Hematopoietic multipotent progenitor cell treated with erythropoietin and hydrocortisone succinate and interleukin-3 and kit ligand, for 15 days (in vitro differentiated cells): ENCODE data around the gene PLAAT3.
A peak's percentile ranks its signal among the peaks of the same experiment; 100 is the strongest.
"Not testable (repeated sequence)": the region's sequence is repeated elsewhere in the genome, so short reads cannot be mapped to it uniquely, and the experiment has no call there.

Source experiments
- DNase-seq: peaks from one replicate; pipeline ENCODE4 v3.0.0-alpha.2; 2015; ENCODE audit warnings: low spot score

PLAAT3 gene

DNA sequence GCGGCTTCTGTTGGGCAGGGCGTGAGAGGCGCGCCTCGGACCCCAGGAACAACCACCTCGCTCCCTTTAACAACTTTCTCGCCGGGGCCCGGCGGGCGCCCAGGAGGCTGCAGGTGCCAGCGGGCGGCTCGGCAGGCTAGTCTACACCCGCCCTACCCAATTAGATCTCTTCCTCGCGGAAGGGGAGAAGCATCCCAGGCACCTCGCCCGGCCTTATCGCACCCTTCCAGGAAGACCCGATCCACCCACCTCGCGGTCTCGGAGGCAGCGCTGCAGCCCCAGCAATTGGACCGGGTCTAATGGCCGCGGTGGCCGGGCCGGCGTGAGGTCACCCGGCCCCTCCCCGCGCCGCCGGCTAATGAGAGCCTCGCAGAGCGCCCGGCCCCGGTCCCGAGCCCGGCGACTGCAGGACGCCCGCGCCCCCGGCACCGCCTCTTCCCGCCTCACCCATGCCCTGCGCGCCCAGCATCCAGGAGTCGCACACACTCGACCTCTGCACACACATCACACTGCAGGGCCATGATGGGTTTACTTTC lies at the start of gene PLAAT3:
TSS of gene PLAAT3 (minus strand) at position 298 of the 536 bp plus-strand sequence. CDS start 419 bp downstream, outside the sequence.
- DNase-seq = peak; percentile 60

DNA sequence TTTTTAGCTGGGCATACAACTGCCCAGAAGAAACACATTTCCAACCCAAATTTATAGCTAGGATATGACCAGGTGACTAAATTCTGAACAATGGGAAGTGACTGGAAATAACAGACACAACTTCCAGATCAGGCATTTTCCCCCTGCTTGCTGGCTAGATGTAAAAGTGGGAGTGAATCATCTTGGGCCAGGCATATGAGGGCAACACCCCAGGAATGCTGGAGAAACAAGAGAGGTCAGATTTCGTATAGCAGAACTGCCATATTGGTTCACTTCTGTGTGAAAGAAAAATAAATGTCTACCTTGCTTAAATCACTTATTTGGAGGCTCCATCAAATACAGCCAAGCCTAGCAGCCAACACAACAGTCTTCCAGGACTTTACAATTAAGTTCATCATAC lies 49.6 kb upstream of the PLAAT3 start:
- DNase-seq = no peak

DNA sequence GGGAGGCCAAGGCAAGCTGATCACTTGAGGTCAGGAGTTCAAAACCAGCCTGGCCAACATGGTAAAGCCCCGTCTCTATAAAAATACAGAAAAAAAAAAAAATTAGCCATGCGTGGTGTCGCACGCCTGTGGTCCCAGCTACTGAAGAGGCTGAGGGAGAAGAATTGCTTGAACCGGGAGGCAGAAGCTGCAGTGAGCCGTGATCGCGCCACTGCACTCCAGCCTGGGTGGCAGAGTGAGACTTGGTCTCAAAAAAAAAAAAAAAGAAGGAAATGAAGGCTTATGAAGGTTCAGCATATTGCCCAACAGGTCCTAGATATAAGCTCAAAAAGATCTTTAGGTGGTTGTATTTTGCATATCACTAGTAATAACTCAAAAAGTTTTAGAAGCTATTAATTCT lies 46.7 kb upstream of the PLAAT3 start:
- DNase-seq = no peak

DNA sequence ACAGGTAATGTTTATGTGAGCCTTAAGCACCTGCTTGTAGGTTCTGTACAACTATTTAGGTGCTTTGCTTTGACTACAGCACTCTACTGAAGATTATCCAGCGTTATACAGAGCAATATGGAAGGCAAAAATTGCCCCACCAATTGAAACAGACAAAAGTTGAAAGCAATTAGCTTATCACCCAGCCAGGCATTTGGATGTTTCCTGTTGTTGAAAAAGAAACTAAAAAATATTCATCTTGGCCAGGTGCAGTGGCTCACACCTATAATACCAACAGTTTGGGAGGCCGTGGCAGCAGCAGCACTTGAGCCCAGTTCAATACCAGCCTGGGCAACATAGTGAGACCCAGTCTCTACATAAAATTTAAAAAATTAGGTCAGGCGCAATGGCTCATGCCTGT lies 38.4 kb upstream of the PLAAT3 start:
- DNase-seq = no peak

DNA sequence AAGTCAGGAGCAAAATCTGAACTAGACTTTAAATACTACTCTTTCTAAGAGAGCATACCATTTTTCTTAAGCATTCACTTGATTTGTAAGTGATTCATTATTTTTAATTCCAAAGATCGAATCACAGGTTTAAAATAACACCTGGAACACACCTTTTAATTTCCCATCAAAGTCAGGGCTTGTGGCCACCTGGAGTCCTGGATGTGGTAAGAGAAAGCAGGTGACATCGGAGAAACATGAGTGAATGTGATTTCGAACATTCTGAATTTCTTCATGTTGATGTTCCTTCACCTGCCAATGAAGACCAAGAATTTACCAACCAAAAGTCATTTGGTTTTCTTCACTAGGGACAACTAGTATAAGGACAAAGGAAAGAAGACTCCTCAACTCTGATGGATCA lies 29.0 kb upstream of the PLAAT3 start:
- DNase-seq = no peak

DNA sequence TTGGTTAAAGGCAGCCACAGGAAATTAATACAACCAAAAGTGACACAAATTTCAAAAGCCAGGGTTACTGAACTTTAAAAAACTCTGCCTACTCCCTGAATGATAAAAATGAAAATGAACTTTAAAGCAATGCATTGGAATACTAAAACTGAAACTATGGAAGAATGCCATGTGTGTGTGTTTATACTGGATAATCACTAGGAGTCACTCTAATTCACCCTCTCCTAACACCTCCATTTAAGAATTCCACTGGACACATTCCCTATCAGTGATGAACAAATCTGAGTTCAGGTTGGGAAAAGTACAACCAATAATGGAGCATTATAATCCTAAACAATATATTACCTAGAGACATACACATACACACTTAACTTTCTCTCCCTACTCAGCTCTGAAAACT lies 27.5 kb upstream of the PLAAT3 start:
- DNase-seq = no peak

DNA sequence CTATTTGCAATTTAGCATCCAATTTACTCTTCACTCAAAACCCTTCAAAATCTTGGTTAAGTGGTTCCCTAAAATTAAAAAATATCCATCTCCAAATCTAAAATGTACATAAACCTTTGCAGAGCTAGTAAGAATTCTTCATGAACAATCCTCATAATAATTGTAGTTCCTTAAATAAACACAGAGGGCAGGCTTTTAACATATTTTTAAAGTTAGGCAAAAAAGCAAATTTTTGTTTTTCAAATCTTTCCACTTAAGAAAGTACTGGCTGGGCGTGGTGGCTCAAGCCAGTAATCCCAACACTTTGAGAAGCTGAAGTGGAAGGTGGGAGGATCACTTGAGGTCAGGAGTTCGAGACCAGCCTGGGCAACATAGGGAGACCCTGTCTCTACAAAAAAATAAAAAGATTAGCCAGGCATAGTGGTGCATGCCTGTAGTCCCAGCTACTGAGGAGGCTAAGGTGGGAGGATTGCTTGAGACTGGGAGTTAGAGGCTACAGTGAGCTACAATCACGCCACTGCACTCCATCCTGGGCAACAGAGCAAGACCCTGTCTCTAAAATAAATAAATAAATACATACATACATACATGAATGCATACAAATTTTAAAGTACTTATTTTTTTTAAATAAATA lies 25.1 kb upstream of the PLAAT3 start:
- peak; percentile 38 for DNase-seq

DNA sequence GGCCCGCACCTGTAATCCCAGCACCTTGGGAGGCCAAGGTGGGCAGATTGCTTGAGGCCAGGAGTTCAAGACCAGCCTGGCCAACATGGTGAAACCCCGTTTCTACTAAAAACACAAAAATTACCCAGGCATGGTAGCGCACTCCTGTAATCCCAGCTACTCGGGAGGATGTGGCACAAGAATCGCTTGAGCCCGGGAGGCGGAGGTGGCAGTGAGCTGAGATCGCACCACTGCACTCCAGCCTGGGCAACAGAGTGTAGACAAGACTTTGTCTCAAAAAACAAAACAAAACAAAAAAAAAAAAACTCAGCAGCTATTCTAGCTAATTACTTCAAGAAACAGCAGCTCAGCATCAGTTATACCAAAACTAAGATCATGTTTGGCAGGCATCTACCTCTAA lies 24.2 kb upstream of the PLAAT3 start:
- not testable (repeated sequence) for DNase-seq

DNA sequence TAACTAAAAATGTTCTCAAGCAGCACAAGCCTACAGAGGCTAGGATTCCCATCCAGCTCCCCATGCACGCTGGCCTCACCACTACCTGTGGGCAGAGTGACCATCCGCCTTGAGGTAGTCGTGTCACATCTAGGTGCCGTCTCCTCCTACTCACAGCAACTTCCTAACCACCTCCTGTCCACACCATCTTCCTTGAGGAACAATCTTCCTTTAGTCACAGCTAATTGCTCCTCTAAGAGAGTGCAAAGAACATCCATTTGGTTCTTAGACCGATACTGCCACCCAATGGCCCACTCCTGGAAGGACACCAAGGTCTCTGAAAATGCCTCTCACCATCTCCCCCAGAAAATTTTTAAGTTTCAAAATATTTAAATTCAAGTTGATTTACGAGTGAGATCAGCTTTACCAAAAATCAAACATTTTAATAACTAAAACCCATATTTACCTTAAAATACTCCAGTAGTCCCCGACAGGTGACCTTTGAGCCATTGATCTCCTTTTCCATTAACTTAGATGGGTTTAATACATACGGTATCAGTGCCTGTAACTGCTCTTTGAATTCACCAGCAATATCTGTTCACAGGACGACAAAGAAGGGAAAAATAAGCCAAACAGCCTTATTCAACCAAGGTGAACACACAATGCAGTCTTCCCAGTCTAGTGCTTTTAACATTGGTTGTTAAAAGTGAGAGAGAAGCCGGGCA lies 21.7 kb upstream of the PLAAT3 start:
- peak; percentile 67 for DNase-seq

DNA sequence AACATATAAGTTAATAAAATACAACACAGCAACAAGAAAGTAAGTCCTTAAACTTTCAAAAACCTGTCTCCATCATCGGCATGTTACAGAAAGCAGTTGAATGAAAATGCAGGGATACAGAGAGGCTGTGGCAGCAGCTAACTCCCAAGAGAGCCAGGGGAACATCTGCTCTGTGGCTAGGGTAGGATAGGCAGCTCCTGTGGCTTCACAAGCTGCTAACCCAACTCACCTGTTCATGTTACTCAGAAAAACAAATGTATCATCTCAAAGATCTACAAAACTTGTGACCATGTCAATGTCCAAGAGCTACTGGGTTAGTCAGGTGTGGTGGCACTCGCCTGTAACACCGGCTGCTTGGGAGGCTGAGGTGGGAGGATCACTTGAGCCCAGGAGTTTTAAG lies 15.2 kb upstream of the PLAAT3 start:
- no peak for DNase-seq

DNA sequence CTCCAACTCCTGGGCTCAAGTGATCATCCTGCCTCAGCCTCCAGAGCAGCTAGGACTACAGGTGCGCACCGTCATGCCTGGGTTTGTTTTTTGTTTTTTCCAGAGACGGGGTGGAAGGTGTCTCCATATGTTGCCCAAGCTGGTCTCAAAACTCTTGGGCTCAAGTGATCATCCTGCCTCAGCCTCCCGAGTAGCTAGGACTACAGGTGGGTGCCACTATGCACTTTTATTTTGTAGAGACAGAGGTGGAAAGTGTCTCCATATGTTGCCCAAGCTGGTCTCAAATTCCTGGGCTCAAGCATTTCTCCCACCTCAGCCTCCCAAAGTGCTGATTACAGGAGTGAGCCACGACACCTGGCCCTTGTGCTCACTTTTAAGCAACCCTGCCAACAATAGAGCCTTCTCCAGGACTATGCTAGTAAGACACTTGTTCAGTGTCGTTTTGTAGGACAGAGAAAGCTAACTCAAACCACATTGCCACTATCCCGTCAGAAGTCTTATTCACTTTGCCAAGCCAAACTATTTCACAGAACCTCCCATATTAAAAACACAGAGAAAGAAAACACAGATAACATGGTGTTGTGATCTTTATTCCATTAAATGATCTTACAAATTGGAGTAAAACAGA lies 9.4 kb upstream of the PLAAT3 start:
- no peak for DNase-seq

DNA sequence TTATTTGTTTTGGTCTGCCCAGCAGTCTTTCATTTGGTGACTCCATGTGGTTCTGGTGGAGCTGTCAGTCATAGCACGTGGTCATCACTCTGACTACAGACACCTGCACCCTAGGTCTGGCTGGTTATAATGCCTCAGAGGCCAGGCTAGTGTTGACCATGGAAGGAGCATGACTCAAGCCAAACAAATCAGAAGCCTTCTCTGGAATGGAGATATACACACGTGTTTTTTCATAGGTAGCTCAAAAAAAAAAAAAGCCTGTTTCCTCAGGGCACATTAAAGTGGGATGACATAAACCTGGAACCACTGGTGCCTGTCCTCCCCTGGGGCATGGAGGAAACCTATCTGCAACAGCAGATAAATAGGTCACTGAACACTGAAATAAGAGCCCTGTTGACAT lies 8.1 kb upstream of the PLAAT3 start:
- DNase-seq = no peak

DNA sequence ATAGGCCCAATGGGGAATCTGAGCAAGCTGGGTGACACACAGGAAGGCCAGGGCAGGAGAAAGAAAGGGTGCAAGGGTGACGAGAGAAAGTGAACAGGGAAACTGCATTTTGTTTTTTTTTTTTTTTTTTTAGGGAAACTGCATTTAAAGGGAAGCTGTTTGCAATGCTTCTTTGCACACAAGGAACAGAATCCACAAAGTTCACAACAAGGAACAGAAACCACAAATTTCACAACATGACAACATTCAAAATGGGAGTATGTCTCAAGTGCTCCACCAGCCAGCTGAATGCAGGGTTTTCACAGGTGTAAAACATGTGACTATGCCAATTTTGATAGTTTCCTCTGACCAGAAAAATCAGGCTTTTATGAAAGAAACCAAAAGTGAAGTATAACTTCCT lies 6.8 kb upstream of the PLAAT3 start:
- DNase-seq = no peak

DNA sequence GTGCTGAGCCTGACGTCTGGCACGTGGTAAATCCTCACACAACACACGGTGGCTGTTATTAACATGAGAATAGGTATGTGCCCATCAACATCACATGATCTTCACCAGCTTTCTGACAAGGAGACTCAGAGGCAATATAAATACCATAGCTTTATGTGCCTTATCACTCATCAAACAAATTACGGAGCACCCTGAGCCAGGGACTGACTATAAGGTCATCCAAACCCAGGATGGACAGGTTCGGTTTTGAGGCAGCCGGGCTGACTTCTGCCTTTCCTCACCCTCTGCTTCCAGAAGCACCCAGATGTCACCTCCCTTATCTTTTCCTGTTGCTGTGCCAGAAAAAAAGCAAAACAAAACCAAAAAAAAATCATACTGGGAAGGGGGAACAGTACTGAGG lies 5.7 kb upstream of the PLAAT3 start:
- DNase-seq = no peak

DNA sequence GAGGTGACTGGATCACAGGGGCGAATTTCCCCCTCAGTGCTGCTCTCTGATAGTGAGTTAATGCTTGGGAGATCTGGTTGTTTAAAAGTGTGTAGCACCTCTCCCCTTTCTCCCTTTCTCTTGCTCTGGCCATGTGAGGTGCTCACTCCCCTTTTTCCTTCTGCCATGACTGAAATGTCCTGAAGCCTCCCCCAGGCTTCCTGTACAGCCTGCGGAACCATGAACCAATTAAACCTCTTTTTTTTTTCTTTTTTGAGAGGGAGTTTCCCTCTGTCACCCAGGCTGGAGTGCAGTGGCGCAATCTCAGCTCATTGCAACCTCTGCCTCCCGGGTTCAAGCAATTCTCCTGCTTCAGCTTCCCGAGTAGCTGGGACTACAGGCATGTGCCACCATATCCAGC lies 3.5 kb upstream of the PLAAT3 start:
- not testable (repeated sequence) for DNase-seq

DNA sequence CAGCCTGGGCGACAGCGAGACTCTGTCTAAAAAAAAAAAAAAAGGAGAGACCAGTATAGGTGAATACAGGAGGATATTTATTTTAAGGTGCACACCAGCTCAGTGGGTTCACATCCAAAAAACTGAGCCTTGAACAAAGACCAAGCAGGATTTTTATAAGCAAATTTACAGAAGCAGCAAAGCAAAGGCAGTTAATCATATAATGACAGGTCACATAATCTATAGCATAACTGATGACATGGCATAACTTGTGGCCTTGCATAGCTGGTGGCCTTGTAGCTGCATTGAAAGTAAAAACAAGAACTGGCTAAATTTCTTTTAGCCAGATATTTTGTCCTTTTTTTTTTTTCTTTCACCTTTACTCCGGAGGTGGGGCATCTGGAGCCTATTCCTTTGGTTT lies 2.7 kb upstream of the PLAAT3 start:
- no peak for DNase-seq

DNA sequence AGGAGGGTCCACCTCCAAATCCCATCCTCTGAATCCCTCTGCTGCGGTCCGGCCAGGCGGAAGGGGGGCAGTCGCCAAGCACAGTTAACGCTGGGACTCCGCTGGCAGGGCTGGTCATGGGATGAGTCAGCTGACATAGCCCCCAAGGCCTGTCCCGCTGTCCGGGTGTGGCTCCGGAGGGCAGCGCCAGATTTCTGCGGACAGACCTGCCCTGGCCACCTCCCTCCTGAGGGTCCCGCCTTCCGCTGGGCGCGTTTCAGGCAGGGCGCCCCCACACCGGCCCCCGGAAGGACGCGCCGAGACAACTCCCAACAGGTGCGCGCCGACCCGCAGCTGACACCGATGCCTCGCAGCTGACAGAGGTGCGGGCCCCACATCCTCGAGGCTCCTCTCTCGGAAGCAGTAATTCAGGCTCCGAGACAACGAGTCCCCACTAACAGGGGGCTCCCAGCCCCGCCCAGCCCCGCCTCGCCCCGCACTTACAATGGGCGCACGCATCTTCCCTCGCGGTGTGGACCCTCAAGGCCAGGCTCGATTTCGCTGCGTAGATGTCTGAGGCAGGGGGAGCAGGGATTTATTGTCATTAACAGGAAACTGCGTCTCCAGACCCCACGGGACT lies 607 bp downstream of the PLAAT3 start:
- DNase-seq = no peak

DNA sequence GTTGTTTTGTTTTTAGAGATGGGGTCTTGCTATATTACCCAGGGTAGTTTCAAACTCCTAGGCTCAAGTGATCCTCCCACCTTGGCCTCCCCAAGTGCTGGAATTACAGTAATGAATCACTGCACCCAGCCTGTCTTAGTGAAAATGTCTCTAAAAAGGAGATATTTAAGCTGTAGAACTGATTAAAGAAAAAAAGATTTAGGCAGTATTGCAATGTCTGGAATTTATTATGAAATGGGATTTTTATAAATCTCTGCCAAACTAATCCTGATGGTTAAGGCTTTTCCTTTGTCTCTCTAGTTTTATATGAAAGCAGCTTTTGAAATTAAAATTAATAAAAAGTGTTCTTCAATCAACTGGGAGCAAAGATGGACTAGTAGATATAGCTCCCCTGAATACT lies 2.1 kb downstream of the PLAAT3 start:
- no peak for DNase-seq

DNA sequence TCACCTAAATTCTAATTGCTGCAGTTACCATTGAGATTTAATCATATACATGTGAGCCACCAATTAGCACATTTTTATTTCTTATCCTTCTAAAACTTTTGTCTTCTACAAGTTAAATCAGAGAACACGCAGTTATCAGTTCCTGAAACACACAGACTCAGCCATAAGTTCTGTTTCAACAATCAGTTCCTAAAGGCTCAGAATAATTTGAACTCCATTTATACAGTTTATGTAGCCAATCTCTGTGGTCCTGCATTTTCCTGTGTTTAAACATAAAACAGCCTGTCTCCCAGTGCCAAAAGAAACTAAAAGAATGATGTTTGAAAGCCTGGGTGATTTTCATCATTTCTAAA lies 2.9 kb downstream of the PLAAT3 start:
- DNase-seq = no peak

DNA sequence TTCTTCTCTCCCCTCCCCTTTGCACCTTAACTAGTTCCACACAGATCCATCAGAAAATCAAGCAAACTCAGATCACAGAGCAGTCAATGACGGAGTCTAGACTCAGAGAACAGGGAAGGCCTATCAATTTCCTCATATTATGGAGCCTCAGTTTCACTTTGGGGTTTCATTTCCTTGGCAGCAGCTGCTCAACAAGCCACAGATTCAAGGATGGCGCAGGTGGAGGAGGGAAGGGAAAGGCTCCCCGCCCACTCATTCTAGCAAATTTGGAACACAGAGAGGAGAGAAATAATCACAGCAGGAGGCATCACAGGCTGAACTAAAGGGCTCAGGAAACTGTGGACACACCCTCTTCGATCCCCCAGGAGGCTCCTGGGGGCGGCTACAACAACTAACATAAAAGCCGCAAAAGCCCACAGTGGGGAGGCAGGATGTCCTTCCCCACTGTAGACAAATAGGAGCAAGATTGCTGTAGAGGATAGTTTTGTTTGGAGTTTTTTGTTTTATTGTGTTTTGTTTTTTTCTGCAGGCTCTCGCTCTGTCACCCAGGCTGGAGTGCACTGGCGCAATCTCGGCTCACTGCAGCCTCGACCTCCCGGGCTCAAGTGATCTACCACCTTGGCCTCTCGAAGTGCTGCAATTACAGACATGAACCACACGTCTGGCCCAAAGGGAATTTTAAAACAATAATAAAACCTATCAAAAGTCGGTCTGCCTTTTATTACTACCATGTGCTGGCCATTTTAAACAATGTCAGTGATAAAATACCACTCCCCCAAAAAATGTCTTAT lies 3.4 kb downstream of the PLAAT3 start:
- no peak for DNase-seq

DNA sequence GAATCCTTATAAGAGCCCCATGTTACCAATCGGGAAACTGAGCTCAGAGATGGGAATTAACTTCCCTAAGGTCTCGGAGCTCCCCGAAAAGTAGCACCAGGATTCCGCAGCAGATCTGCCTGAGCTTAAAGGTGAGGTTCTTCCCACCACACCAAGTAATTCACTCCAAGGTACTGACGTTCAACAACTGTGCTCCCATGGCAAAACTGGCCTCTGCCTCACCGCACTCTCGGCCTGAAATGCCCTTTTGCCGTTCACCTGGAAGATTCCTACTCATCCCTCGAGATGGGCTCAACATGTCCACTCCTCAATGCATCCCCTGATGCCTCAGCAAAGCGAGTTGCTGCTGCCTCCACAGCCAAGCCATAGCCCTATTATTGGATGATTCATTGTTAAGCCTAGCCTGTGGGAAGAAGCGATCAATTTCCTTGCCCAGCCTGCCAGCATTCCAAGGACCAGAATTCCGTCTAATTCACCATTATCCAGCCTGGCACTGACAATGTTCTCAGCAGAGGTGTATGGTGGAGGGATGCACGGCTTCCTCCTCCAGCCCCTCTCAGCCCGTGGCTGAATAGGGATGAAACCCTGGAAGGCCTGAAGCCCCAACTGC lies 4.2 kb downstream of the PLAAT3 start:
- DNase-seq = no peak

DNA sequence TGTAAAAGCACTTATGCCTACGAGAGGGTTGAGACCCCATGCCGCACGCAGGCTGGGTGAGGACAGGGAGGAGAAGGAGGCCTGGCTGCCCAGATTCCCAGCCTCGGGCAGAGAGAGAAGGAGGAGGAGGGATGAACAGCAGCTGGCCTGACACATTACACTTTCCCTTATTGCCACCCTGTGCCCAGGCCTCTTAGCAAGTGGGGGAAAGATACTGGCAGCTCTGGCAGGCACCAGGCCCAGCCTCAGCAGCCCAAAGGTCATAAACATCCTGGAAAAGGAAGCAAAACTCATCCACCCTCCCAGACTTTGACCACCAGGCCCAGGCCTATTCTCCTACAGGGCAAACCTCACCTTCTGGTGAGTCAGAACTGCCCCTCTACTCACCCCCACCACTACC lies 4.7 kb downstream of the PLAAT3 start:
- DNase-seq = no peak
